OCI-LY7 (cell line): ENCODE measurements around the gene TRAF1. TPM values are rescaled to one million over a fixed set of nuclear protein-coding genes. Genes with fewer than 3 reads are reported as not detected.

Experiments used
- BruUV-seq: library from RNA; stranded (reverse); fragments of 400-500 nt; replicated peaks from 2 replicates; lab custom pipeline; 2021; lab: Mats Ljungman, UMichigan
- CTCF ChIA-PET: fragments of 300-600 bp; sonication (Branson Sonifier 250); formaldehyde crosslinking; loops from one replicate; lab custom pipeline; 2022; ENCODE audit warnings: antibody characterized with exemption; ENCODE audit not compliant: unreplicated experiment; lab: Charles Lee
- POLR2A ChIA-PET: fragments of 300-600 bp; sonication (Branson Sonifier 250); formaldehyde crosslinking; loops from one replicate; lab custom pipeline; 2022; ENCODE audit warnings: antibody characterized with exemption; lab: Charles Lee
- DNase-seq: peaks from one replicate; pipeline ENCODE4 v3.0.0-alpha.2; 2015; ENCODE audit warnings: low spot score
- H2AFZ ChIP-seq: fragments of 200-600 bp; sonication (generic), shearing (Covaris generic); 2 replicates; pipeline ENCODE4 v1.6.1; 2014; ENCODE audit warnings: mild to moderate bottlenecking, antibody characterized with exemption, low read length, moderate library complexity
- H3K27ac ChIP-seq: fragments of 200-600 bp; sonication (generic); 2 replicates; pipeline ENCODE4 v1.5.1; 2014; ENCODE audit warnings: mixed run types, low read depth, mild to moderate bottlenecking, moderate library complexity, low read length, inconsistent platforms; ENCODE audit not compliant: poor library complexity, severe bottlenecking
- H3K36me3 ChIP-seq: fragments of 200-600 bp; sonication (generic); 2 replicates; pipeline ENCODE4 v1.6.1; 2014; ENCODE audit warnings: mild to moderate bottlenecking, antibody characterized with exemption, low read length, moderate library complexity, mixed read lengths; ENCODE audit not compliant: insufficient read depth
- H3K4me1 ChIP-seq: fragments of 200-600 bp; sonication (generic); 2 replicates; pipeline ENCODE4 v1.5.1; 2014; ENCODE audit warnings: mild to moderate bottlenecking, low read length; ENCODE audit not compliant: insufficient read depth, poor library complexity, severe bottlenecking
- H3K4me2 ChIP-seq: fragments of 200-600 bp; sonication (generic); 2 replicates; pipeline ENCODE4 v1.6.1; 2014; ENCODE audit warnings: mild to moderate bottlenecking, low read length
- H3K4me3 ChIP-seq: fragments of 200-600 bp; sonication (generic); 2 replicates; pipeline ENCODE4 v1.5.1; 2014; ENCODE audit warnings: mild to moderate bottlenecking, low read depth, low read length; ENCODE audit not compliant: poor library complexity, severe bottlenecking
- H3K79me2 ChIP-seq: fragments of 200-600 bp; sonication (generic); 2 replicates; pipeline ENCODE4 v1.6.1; 2016; ENCODE audit warnings: low read depth, mild to moderate bottlenecking, low read length, moderate library complexity, mixed read lengths; ENCODE audit not compliant: insufficient read depth
- H3K9me2 ChIP-seq: fragments of 200-600 bp; sonication (generic); 2 replicates; pipeline ENCODE4 v1.6.1; 2016; ENCODE audit warnings: mild to moderate bottlenecking, low read length, mixed read lengths; ENCODE audit not compliant: insufficient read depth
- H3K9me3 ChIP-seq: fragments of 200-600 bp; sonication (generic); 2 replicates; pipeline ENCODE4 v1.6.1; 2014; ENCODE audit warnings: mild to moderate bottlenecking, mixed run types, low read length, mixed read lengths
- H4K20me1 ChIP-seq: fragments of 200-600 bp; sonication (generic); 2 replicates; pipeline ENCODE4 v1.6.1; 2014; ENCODE audit warnings: mild to moderate bottlenecking, antibody characterized with exemption, low read length, moderate library complexity, mixed read lengths; ENCODE audit not compliant: insufficient read depth
- EZH2phosphoT487 ChIP-seq: fragments of 200-600 bp; sonication (generic); IDR thresholded peaks from 2 replicates; pipeline ENCODE4 v1.6.1; 2018; ENCODE audit warnings: low read depth, borderline replicate concordance, mild to moderate bottlenecking, mixed run types, antibody characterized with exemption, low read length, moderate library complexity, mixed read lengths
- intact Hi-C: fragments of 100-400 bp; cut with micrococcal nuclease; formaldehyde crosslinking; loops from one replicate; pipeline ENCODE4 v1.10.0; 2022; ENCODE audit not compliant: unreplicated experiment
- total RNA-seq, 2 experiments: library from RNA; depleted of rRNA in 1 of 2; stranded (reverse); fragments of >200 nt in 1 of 2; shearing (Covaris generic) in 1 of 2; gene quantifications; 2 replicates each; pipeline ENCODE4 v1.2.3, GENCODE V29; 2014 to 2022
- TF ChIP-seq, protein P1 (sequence below): fragments of 200-600 bp; sonication (generic); conservative IDR thresholded peaks from 2 replicates; pipeline ENCODE4 v1.5.1; 2014; ENCODE audit warnings: mild to moderate bottlenecking, antibody characterized with exemption, low read length, moderate library complexity, mixed read lengths

The TRAF1 gene
- total RNA-seq, 2 experiments from 2014 or later: 24.2 to 50.5 TPM

- no peak overlapping the region for H3K4me2 ChIP-seq
- POLR2A ChIA-PET: no interaction called here
- no peak overlapping the region for H3K27ac ChIP-seq
- no peaks in the 10 kb centered on the region for H3K79me2 ChIP-seq
- H4K20me1 ChIP-seq: no peaks in the 10 kb centered on the region
- CTCF ChIA-PET: interaction anchor here (1.2 to 1.9 kb wide), 2 partner anchors 9 to 11 kb away, joined by 4 to 5 read pairs; no protein-coding TSS in a partner anchor
- H3K4me3 ChIP-seq: no peak overlapping the region
- peaks cover 47% of the 10 kb centered on the region for H3K4me1 ChIP-seq
- peaks cover 37% of the 10 kb centered on the region for H3K36me3 ChIP-seq
- no peak overlapping the region for H2AFZ ChIP-seq
- intact Hi-C loops: no loop called here
- no TSS peak for BruUV-seq
- no peaks in the 10 kb centered on the region for H3K9me3 ChIP-seq
- no peak for DNase-seq
- no peak for TF ChIP-seq EZH2phosphoT487
- TF ChIP-seq, protein P1, sequence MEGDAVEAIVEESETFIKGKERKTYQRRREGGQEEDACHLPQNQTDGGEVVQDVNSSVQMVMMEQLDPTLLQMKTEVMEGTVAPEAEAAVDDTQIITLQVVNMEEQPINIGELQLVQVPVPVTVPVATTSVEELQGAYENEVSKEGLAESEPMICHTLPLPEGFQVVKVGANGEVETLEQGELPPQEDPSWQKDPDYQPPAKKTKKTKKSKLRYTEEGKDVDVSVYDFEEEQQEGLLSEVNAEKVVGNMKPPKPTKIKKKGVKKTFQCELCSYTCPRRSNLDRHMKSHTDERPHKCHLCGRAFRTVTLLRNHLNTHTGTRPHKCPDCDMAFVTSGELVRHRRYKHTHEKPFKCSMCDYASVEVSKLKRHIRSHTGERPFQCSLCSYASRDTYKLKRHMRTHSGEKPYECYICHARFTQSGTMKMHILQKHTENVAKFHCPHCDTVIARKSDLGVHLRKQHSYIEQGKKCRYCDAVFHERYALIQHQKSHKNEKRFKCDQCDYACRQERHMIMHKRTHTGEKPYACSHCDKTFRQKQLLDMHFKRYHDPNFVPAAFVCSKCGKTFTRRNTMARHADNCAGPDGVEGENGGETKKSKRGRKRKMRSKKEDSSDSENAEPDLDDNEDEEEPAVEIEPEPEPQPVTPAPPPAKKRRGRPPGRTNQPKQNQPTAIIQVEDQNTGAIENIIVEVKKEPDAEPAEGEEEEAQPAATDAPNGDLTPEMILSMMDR: no peak
- H3K9me2 ChIP-seq: no peaks in the 10 kb centered on the region
These were observed 8.4 kb downstream of the TRAF1 start for GRCh38 chr9:120917929-120918762.

- POLR2A ChIA-PET: interaction anchor here (0.6 to 2.5 kb wide), 6 partner anchors 8 to 335 kb away, joined by 3 to 15 read pairs (median 5); partner anchors contain the start of gene TRAF1
- H3K4me2 ChIP-seq: no peak overlapping the region
- CTCF ChIA-PET: interaction anchor here (0.8 to 1.9 kb wide), 4 partner anchors 10 to 13 kb away, joined by 3 to 5 read pairs (median 4); no protein-coding TSS in a partner anchor
- BruUV-seq: no TSS peak
- H3K4me1 ChIP-seq: peaks cover 37% of the 10 kb centered on the region
- DNase-seq: no peak
- no peaks in the 10 kb centered on the region for H3K79me2 ChIP-seq
- no peak overlapping the region for H2AFZ ChIP-seq
- no peaks in the 10 kb centered on the region for H3K9me2 ChIP-seq
- TF ChIP-seq EZH2phosphoT487: no peak
- TF ChIP-seq, protein P1: no peak
- H3K9me3 ChIP-seq: no peaks in the 10 kb centered on the region
- peaks cover 42% of the 10 kb centered on the region for H3K36me3 ChIP-seq
- no peak overlapping the region for H3K4me3 ChIP-seq
- no peaks in the 10 kb centered on the region for H4K20me1 ChIP-seq
- H3K27ac ChIP-seq: no peak overlapping the region
- intact Hi-C loops: no loop called here
These were observed 9.4 kb downstream of the TRAF1 start for GRCh38 chr9:120916991-120917880.
